Liver (tissue), 3 donors: Measurements from ENCODE around the gene HPDL.

ENCODE experiments used
- ATF3 ChIP-seq: IDR thresholded peaks from 2 replicates; pipeline ENCODE4 v1.6.1; 2016; ENCODE audit warnings: antibody characterized with exemption
- CTCF ChIP-seq: fragments of 150-350 bp; IDR thresholded peaks from 2 replicates; pipeline ENCODE4 v1.5.1; 2017; ENCODE audit warnings: improper control_type of control experiment, low read depth, low read length; ENCODE audit not compliant: missing input control
- EGR1 ChIP-seq, 2 donors: IDR thresholded peaks; 2 replicates each; pipeline ENCODE4 v1.6.1; 2016 to 2018; ENCODE audit warnings: antibody characterized with exemption in 2 of 2, low read depth in 2 of 2
- GABPA ChIP-seq, 2 donors: IDR thresholded peaks in 1 of 2; conservative IDR thresholded peaks in 1 of 2; 2 replicates each; pipeline ENCODE4 v1.6.1; 2016; ENCODE audit warnings: antibody characterized with exemption in 2 of 2, mild to moderate bottlenecking in 1 of 2, moderate library complexity in 1 of 2
- HNF4A ChIP-seq, 2 donors: conservative IDR thresholded peaks; 2 replicates each; pipeline ENCODE4 v1.6.1; 2016; ENCODE audit warnings: antibody characterized with exemption in 2 of 2, mild to moderate bottlenecking in 2 of 2
- JUND ChIP-seq, 2 donors: IDR thresholded peaks; 2 replicates each; pipeline ENCODE4 v1.6.1; 2016; ENCODE audit warnings: antibody characterized with exemption in 2 of 2
- MAX ChIP-seq: IDR thresholded peaks from 2 replicates; pipeline ENCODE4 v1.6.1; 2016; ENCODE audit warnings: antibody characterized with exemption
- NR2F2 ChIP-seq: IDR thresholded peaks from 2 replicates; pipeline ENCODE4 v1.6.1; 2016; ENCODE audit warnings: antibody characterized with exemption
- RAD21 ChIP-seq, 2 donors: IDR thresholded peaks; 2 replicates each; pipeline ENCODE4 v1.6.1; 2016; ENCODE audit warnings: antibody characterized with exemption in 2 of 2, mild to moderate bottlenecking in 2 of 2
- REST ChIP-seq: IDR thresholded peaks from 2 replicates; pipeline ENCODE4 v1.6.1; 2016; ENCODE audit warnings: antibody characterized with exemption, mild to moderate bottlenecking
- RXRA ChIP-seq, 2 donors: IDR thresholded peaks; 2 replicates each; pipeline ENCODE4 v1.6.1; 2017 to 2018; ENCODE audit warnings: antibody characterized with exemption in 2 of 2, mild to moderate bottlenecking in 1 of 2
- SP1 ChIP-seq: IDR thresholded peaks from 2 replicates; pipeline ENCODE4 v1.6.1; 2018; ENCODE audit warnings: antibody characterized with exemption, mild to moderate bottlenecking
- TAF1 ChIP-seq: conservative IDR thresholded peaks from 2 replicates; pipeline ENCODE4 v1.6.1; 2016; ENCODE audit warnings: antibody characterized with exemption, mild to moderate bottlenecking
- donor health status: healthy.
- donor health status: healthy.

- TF ChIP-seq JUND (IDR thresholded peaks at IDR 0.05) (no peak), REST (no peak), GABPA (IDR thresholded peaks at IDR 0.05 in 1 of 2, conservative IDR thresholded peaks at IDR 0.05 in 1 of 2) (no peak), MAX (no peak), EGR1 (IDR thresholded peaks at IDR 0.05; ENCODE audit: low read depth in 2 of 2) (no peak), CTCF (no peak), RAD21 (IDR thresholded peaks at IDR 0.05) (no peak), RXRA (IDR thresholded peaks at IDR 0.05) (no peak), TAF1 (no peak), ATF3 (no peak), SP1 (no peak), HNF4A (conservative IDR thresholded peaks at IDR 0.05) (no peak), NR2F2 (no peak)
Measured at GRCh38 chr1:45317166-45317565, 9.5 kb upstream of the HPDL start.
